HepG2 (cell line): ENCODE data around the gene APOBEC3C. TPM values are rescaled to one million over a fixed set of nuclear protein-coding genes. Genes with fewer than 3 reads are reported as not detected.
A peak's percentile ranks its signal among the peaks of the same experiment; 100 is the strongest.

Experiments used
- ATF3 ChIP-seq: sonication (generic); formaldehyde crosslinking; IDR thresholded peaks from 2 replicates; pipeline ENCODE4 v1.4.0; 2020; ENCODE audit warnings: missing genetic modification reagents
- BCL6 ChIP-seq: IDR thresholded peaks from 2 replicates; pipeline ENCODE4 v1.6.1; 2016; ENCODE audit warnings: missing genetic modification reagents, missing compliant biosample characterization
- BRD4 ChIP-seq: sonication (generic); formaldehyde crosslinking; IDR thresholded peaks from 2 replicates; pipeline ENCODE4 v1.4.0; 2020; ENCODE audit warnings: missing genetic modification reagents
- DR1 ChIP-seq: sonication (generic); formaldehyde crosslinking; IDR thresholded peaks from 2 replicates; pipeline ENCODE4 v1.8.0; 2021; ENCODE audit warnings: mild to moderate bottlenecking, missing genetic modification reagents, inconsistent platforms
- IRF9 ChIP-seq: sonication (generic); formaldehyde crosslinking; IDR thresholded peaks from 2 replicates; pipeline ENCODE4 v1.8.0; 2022; ENCODE audit warnings: missing genetic modification reagents, mild to moderate bottlenecking, borderline replicate concordance
- KAT8 ChIP-seq: IDR thresholded peaks from 2 replicates; pipeline ENCODE4 v1.6.1; 2016; ENCODE audit warnings: missing genetic modification reagents, missing compliant biosample characterization
- PHF8 ChIP-seq: sonication (generic); formaldehyde crosslinking; IDR thresholded peaks from 2 replicates; pipeline ENCODE4 v1.5.0; 2020; ENCODE audit warnings: missing genetic modification reagents
- PRDM10 ChIP-seq: sonication (generic); formaldehyde crosslinking; IDR thresholded peaks from 2 replicates; pipeline ENCODE4 v1.4.0; 2020; ENCODE audit warnings: low read depth, missing genetic modification reagents
- SALL1 ChIP-seq: sonication (generic); formaldehyde crosslinking; IDR thresholded peaks from 2 replicates; pipeline ENCODE4 v1.8.0; 2022; ENCODE audit warnings: mild to moderate bottlenecking, missing genetic modification reagents
- SALL2 ChIP-seq: sonication (generic); formaldehyde crosslinking; IDR thresholded peaks from 2 replicates; pipeline ENCODE4 v1.8.1; 2023; ENCODE audit warnings: mild to moderate bottlenecking, missing genetic modification reagents, inconsistent platforms
- TEAD3 ChIP-seq: optimal IDR thresholded peaks from 2 replicates; pipeline ENCODE3; 2016; ENCODE audit warnings: borderline replicate concordance
- TFDP2 ChIP-seq: sonication (generic); formaldehyde crosslinking; IDR thresholded peaks from 2 replicates; pipeline ENCODE4 v1.4.0; 2020; ENCODE audit warnings: missing genetic modification reagents
- TGIF2 ChIP-seq: IDR thresholded peaks from 2 replicates; pipeline ENCODE4 v1.6.1; 2016; ENCODE audit warnings: control low read depth, missing compliant biosample characterization
- THAP11 ChIP-seq: IDR thresholded peaks from 2 replicates; pipeline ENCODE4 v1.6.1; 2016; ENCODE audit warnings: missing biosample characterization, missing genetic modification reagents
- TMF1 ChIP-seq: sonication (generic); formaldehyde crosslinking; IDR thresholded peaks from 2 replicates; pipeline ENCODE4 v1.8.1; 2022; ENCODE audit warnings: low read depth, missing genetic modification reagents
- ZBTB7B ChIP-seq: sonication (generic); formaldehyde crosslinking; IDR thresholded peaks from 2 replicates; pipeline ENCODE4 v1.4.0; 2020; ENCODE audit warnings: missing genetic modification reagents
- ZFY ChIP-seq: sonication (generic); formaldehyde crosslinking; IDR thresholded peaks from 2 replicates; pipeline ENCODE4 v1.4.0; 2020; ENCODE audit warnings: missing genetic modification reagents
- ZNF335 ChIP-seq: sonication (generic); formaldehyde crosslinking; IDR thresholded peaks from 2 replicates; pipeline ENCODE4 v1.4.0; 2020; ENCODE audit warnings: missing genetic modification reagents
- ZNF431 ChIP-seq: sonication (generic); formaldehyde crosslinking; IDR thresholded peaks from 2 replicates; pipeline ENCODE4 v1.9.0; 2022; ENCODE audit warnings: missing genetic modification reagents, low read depth, mild to moderate bottlenecking, borderline replicate concordance
- ZNF550 ChIP-seq: sonication (generic); formaldehyde crosslinking; IDR thresholded peaks from 2 replicates; pipeline ENCODE4 v1.4.0; 2020; ENCODE audit warnings: mild to moderate bottlenecking, missing genetic modification reagents, borderline replicate concordance
- ZNF577 ChIP-seq: sonication (generic); formaldehyde crosslinking; IDR thresholded peaks from 2 replicates; pipeline ENCODE4 v1.4.0; 2020; ENCODE audit warnings: mild to moderate bottlenecking, low read depth, missing genetic modification reagents, borderline replicate concordance
- ZNF746 ChIP-seq: sonication (generic); formaldehyde crosslinking; IDR thresholded peaks from 2 replicates; pipeline ENCODE4 v1.8.0; 2022; ENCODE audit warnings: mild to moderate bottlenecking, missing genetic modification reagents
- ZNF772 ChIP-seq: sonication (generic); formaldehyde crosslinking; IDR thresholded peaks from 2 replicates; pipeline ENCODE4 v1.5.0; 2020; ENCODE audit warnings: mild to moderate bottlenecking, missing genetic modification reagents
- polyA plus RNA-seq, 8 experiments: library from polyadenylated mRNA; depleted of rRNA in 3 of 8; stranded (reverse) in 7 of 8; unstranded in 1 of 8; fragments of >200 nt; fragmentation: Illumina TruSeq in 4 of 8; extraction: Trizol in 4 of 8; gene quantifications; 2 replicates each; pipeline versions ENCODE4 v1.2.1 to v1.2.3, GENCODE V29; 2011 to 2016; ENCODE audit warnings: low read depth in 4 of 8, missing spikeins in 1 of 8, mixed read lengths in 1 of 8; ENCODE audit not compliant: insufficient read depth in 1 of 8
- total RNA-seq, 5 experiments: library from RNA; depleted of rRNA; stranded (reverse); fragments of >200 nt; fragmentation: Illumina TruSeq; extraction: Trizol; gene quantifications; 2 replicates each; pipeline ENCODE4 v1.2.3, GENCODE V29; 2016; ENCODE audit warnings: low read depth in 1 of 5

Gene APOBEC3C
- total and polyA plus RNA-seq, 2 of the 13 experiments (the other 11 are each of a cell fraction or from before 2014, with no cell fraction given), result 8.9 to 27.6 TPM

- TF ChIP-seq IRF9 (CRISPR knock-in tag), result peak; percentile 70; the same call in 1 of the 2 replicates
- peak; percentile 52 for TF ChIP-seq SALL1 (CRISPR knock-in tag)
- TF ChIP-seq PRDM10 (CRISPR knock-in tag), result no peak
- TF ChIP-seq TEAD3 (CRISPR knock-in tag), result peak; percentile 20
- TF ChIP-seq DR1 (CRISPR knock-in tag), result peak; percentile 48; the same call in 1 of the 2 replicates
- TF ChIP-seq KAT8, result peak; percentile 66
- no peak for TF ChIP-seq ZNF431 (CRISPR knock-in tag)
- TF ChIP-seq PHF8 (CRISPR knock-in tag), result peak; percentile 78
- TF ChIP-seq ZNF577 (CRISPR knock-in tag), result no peak
- peak; percentile 83 for TF ChIP-seq ZFY
- no peak for TF ChIP-seq ATF3
- TF ChIP-seq TFDP2 (CRISPR knock-in tag), result 0 out of 2 replicates have a peak, but pooled peaks have one; percentile 19
- TF ChIP-seq ZNF550 (CRISPR knock-in tag), result no peak
- peak; percentile 21; the same call in 1 of the 2 replicates for TF ChIP-seq BCL6
- 0 out of 2 replicates have a peak, but pooled peaks have one; percentile 17 for TF ChIP-seq SALL2 (CRISPR knock-in tag)
- peak; percentile 88 for TF ChIP-seq ZNF335 (CRISPR knock-in tag)
- TF ChIP-seq TGIF2 (CRISPR knock-in tag), result peak; percentile 23; the same call in 1 of the 2 replicates
- no peak for TF ChIP-seq TMF1 (CRISPR knock-in tag)
- 0 out of 2 replicates have a peak, but pooled peaks have one; percentile 4 for TF ChIP-seq ZNF746
- peak; percentile 1; the same call in 1 of the 2 replicates for TF ChIP-seq THAP11
- TF ChIP-seq ZBTB7B, result 0 out of 2 replicates have a peak, but pooled peaks have one; percentile 30
- TF ChIP-seq ZNF772 (CRISPR knock-in tag), result peak; percentile 79; the same call in 1 of the 2 replicates
- TF ChIP-seq BRD4 (CRISPR knock-in tag), result peak; percentile 73
Observed at GRCh38 chr22:39013942-39014722, at the start of gene APOBEC3C (continued).
